HCT116 (cell line): ENCODE measurements around the gene SSUH2. TPM values are rescaled to one million over a fixed set of nuclear protein-coding genes. Genes with fewer than 3 reads are reported as not detected.

Source experiments
- ATAC-seq: fragments of 200-7000 bp; cut with Tn5 transposase; 2 replicates; pipeline ENCODE4 v1.9.1; 2020; ENCODE audit warnings: mild to moderate bottlenecking, moderate library complexity
- BruUV-seq: library from RNA; stranded (reverse); fragments of 400-500 nt; replicated peaks from 2 replicates; lab custom pipeline; 2021; lab: Mats Ljungman, UMichigan
- CTCF ChIA-PET: fragments of 300-600 bp; sonication (Branson Sonifier 250); formaldehyde crosslinking; loops from one replicate; lab custom pipeline; 2021; ENCODE audit warnings: antibody characterized with exemption; lab: Charles Lee
- POLR2A ChIA-PET: fragments of 300-600, 350-600 bp; sonication (Branson Sonifier 250); formaldehyde crosslinking; loops from one replicate; lab custom pipeline; 2021; ENCODE audit warnings: antibody characterized with exemption; lab: Charles Lee
- RAD21 ChIA-PET, 2 experiments: fragments of 300-600 bp; sonication (Branson Sonifier 250); formaldehyde crosslinking; loops; one replicate each; lab custom pipeline; 2023; ENCODE audit warnings: low total read pairs in 2 of 2; ENCODE audit not compliant: uncharacterized antibody in 2 of 2, unreplicated experiment in 2 of 2, low non-redundant PET in 1 of 2; lab: Charles Lee
- DNase-seq: peaks from one replicate; pipeline ENCODE4 v3.0.0-alpha.2; 2010; ENCODE audit warnings: low read depth, low spot score
- H2AFZ ChIP-seq: fragments of 200-600 bp; shearing (Covaris generic), sonication (generic); 2 replicates; pipeline ENCODE4 v1.6.1; 2017; ENCODE audit warnings: low read depth, mixed run types, mixed read lengths, antibody characterized with exemption, low read length; ENCODE audit not compliant: poor library complexity, severe bottlenecking
- H3K27ac ChIP-seq: 2 replicates; pipeline ENCODE4 v1.5.1; 2012; ENCODE audit warnings: low read depth, low read length
- H3K27me3 ChIP-seq: fragments of 200-600 bp; sonication (generic); 2 replicates; pipeline ENCODE4 v1.6.1; 2016; ENCODE audit warnings: mixed run types, low read length, mixed read lengths; ENCODE audit not compliant: insufficient read depth
- H3K36me3 ChIP-seq, 2 experiments: fragments of 200-500 bp in 1 of 2; fragments of 200-600 bp in 1 of 2; sonication (Bioruptor generic) in 1 of 2; sonication (generic) in 1 of 2; 2 replicates each; pipeline versions ENCODE4 v1.5.1 to v1.6.1; 2014 to 2016; ENCODE audit warnings: low read length in 2 of 2, inconsistent platforms in 1 of 2, mixed read lengths in 1 of 2, mixed run types in 1 of 2; ENCODE audit not compliant: insufficient read depth in 2 of 2, control insufficient read depth in 1 of 2
- H3K4me1 ChIP-seq, 2 experiments: fragments of 200-600 bp in 1 of 2; sonication (generic) in 1 of 2; 2 replicates each; pipeline versions ENCODE4 v1.5.1 to v1.6.1; 2012 to 2017; ENCODE audit warnings: low read length in 2 of 2, inconsistent platforms in 1 of 2, mild to moderate bottlenecking in 1 of 2, mixed read lengths in 1 of 2, mixed run types in 1 of 2, moderate library complexity in 1 of 2; ENCODE audit not compliant: insufficient read depth in 2 of 2, control insufficient read depth in 1 of 2
- H3K4me2 ChIP-seq: fragments of 200-600 bp; sonication (generic); 2 replicates; pipeline ENCODE4 v1.6.1; 2017; ENCODE audit warnings: mixed run types, low read length, mixed read lengths
- H3K4me3 ChIP-seq, 2 experiments: fragments of 200-600 bp in 1 of 2; sonication (generic) in 1 of 2; replicated peaks in 1 of 2; 2 replicates each; pipeline ENCODE4 v1.5.1; 2011 to 2016; ENCODE audit warnings: low read length in 2 of 2, control low read depth in 1 of 2, low read depth in 1 of 2, mild to moderate bottlenecking in 1 of 2, mixed read lengths in 1 of 2, mixed run types in 1 of 2
- H3K79me2 ChIP-seq: fragments of 200-600 bp; sonication (generic); 2 replicates; pipeline ENCODE4 v1.6.1; 2017; ENCODE audit warnings: mild to moderate bottlenecking, mixed run types, low read length, moderate library complexity, mixed read lengths; ENCODE audit not compliant: insufficient read depth
- H3K9ac ChIP-seq: fragments of 200-600 bp; sonication (generic); 2 replicates; pipeline ENCODE4 v1.6.1; 2016; ENCODE audit warnings: low read length, mixed read lengths
- H3K9me2 ChIP-seq: fragments of 200-600 bp; sonication (generic), shearing (Covaris generic); 2 replicates; pipeline ENCODE4 v1.6.1; 2017; ENCODE audit warnings: mixed run types, mild to moderate bottlenecking, moderate library complexity; ENCODE audit not compliant: insufficient read depth
- H3K9me3 ChIP-seq, 2 experiments: fragments of 200-500 bp in 1 of 2; fragments of 200-600 bp in 1 of 2; sonication (Bioruptor generic) in 1 of 2; sonication (generic) in 1 of 2; 2 replicates each; pipeline ENCODE4 v1.6.1; 2014 to 2017; ENCODE audit warnings: low read length in 2 of 2, mixed read lengths in 2 of 2, inconsistent platforms in 1 of 2, low read depth in 1 of 2, mild to moderate bottlenecking in 1 of 2, mixed run types in 1 of 2, moderate library complexity in 1 of 2; ENCODE audit not compliant: control insufficient read depth in 1 of 2, insufficient read depth in 1 of 2
- H4K20me1 ChIP-seq: fragments of 200-600 bp; sonication (generic), shearing (Covaris generic); 2 replicates; pipeline ENCODE4 v1.6.1; 2017; ENCODE audit warnings: mixed run types, mild to moderate bottlenecking, moderate library complexity; ENCODE audit not compliant: insufficient read depth
- FOSL1 ChIP-seq: IDR thresholded peaks from 2 replicates; pipeline ENCODE4 v1.6.1; 2012; ENCODE audit warnings: low read depth
- RAD21 ChIP-seq: IDR thresholded peaks from 2 replicates; pipeline ENCODE4 v1.6.1; 2012; ENCODE audit warnings: low read depth, mild to moderate bottlenecking
- SIN3A ChIP-seq: IDR thresholded peaks from 2 replicates; pipeline ENCODE4 v1.6.1; 2012; ENCODE audit warnings: low read depth
- SP1 ChIP-seq: IDR thresholded peaks from 2 replicates; pipeline ENCODE4 v1.6.1; 2012; ENCODE audit warnings: low read depth
- TCF7L2 ChIP-seq: IDR thresholded peaks from 2 replicates; pipeline ENCODE4 v1.7.0; 2011; ENCODE audit warnings: borderline replicate concordance, inconsistent platforms; ENCODE audit not compliant: insufficient read depth, insufficient read length; ENCODE audit errors: extremely low read depth
- ZFX ChIP-seq: fragments of 450-650 bp; IDR thresholded peaks from 2 replicates; pipeline ENCODE4 v1.6.1; 2017
- intact Hi-C: fragments of 100-400 bp; cut with micrococcal nuclease; formaldehyde crosslinking; loops from 2 replicates; pipeline ENCODE4 v1.10.0; 2022
- total RNA-seq: library from RNA; stranded (reverse); gene quantifications from one replicate; pipeline ENCODE4 v1.2.1, GENCODE V29; 2021; ENCODE audit not compliant: unreplicated experiment
- TF ChIP-seq, protein P1 (sequence below): IDR thresholded peaks from 2 replicates; pipeline ENCODE4 v1.6.1; 2012
- TF ChIP-seq, protein P2 (sequence below), 3 experiments: fragments of 200-600 bp in 1 of 3; sonication (generic) in 1 of 3; IDR thresholded peaks in 2 of 3; conservative IDR thresholded peaks in 1 of 3; 2 replicates each; pipeline ENCODE4 v1.5.1; 2012 to 2017; ENCODE audit warnings: low read depth in 2 of 3, low read length in 2 of 3, antibody characterized with exemption in 1 of 3, borderline replicate concordance in 1 of 3, control low read depth in 1 of 3, mild to moderate bottlenecking in 1 of 3, mixed read lengths in 1 of 3, mixed run types in 1 of 3, moderate library complexity in 1 of 3; ENCODE audit not compliant: insufficient read depth in 1 of 3

Gene SSUH2
- total RNA-seq, 1 experiment from 2014 or later, result 0.76 TPM

DNA sequence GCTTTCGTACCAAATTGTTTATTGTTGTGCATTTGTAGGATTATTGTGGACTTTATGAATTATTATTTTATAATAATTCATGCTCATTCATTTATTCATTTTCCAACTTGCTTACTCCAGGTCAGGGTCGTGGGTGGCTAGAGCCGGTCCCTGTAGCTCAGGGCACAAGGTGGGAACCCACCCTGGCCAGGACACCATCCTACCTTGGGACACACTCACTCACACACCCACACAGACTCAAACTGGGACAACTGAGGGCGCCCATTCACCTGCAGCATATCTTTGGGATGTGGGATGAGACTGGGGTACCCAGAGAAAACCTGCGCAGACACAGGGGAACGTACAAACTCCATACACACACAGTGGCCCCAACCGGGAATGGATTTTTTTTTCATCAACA lies 40.6 kb downstream of the SSUH2 start:
- Histone ChIP-seq H3K36me3 (no peaks in the 10 kb centered on the region), H4K20me1 (no peaks in the 10 kb centered on the region), H3K27ac (no peak overlapping the region), H3K4me3 (no peak overlapping the region), H3K9me2 (no peaks in the 10 kb centered on the region), H3K27me3 (no peaks in the 10 kb centered on the region; the same call in 1 of the 2 replicates), H3K9me3 (no peaks in the 10 kb centered on the region), H3K4me2 (no peak overlapping the region), H3K4me1 (no peaks in the 10 kb centered on the region), H2AFZ (no peak overlapping the region), H3K79me2 (no peaks in the 10 kb centered on the region), H3K9ac (no peak overlapping the region)
- ChIA-PET RAD21 (no interaction called here), CTCF (no interaction called here), POLR2A (no interaction called here)
- BruUV-seq, result no TSS peak
- ATAC-seq, result no peak
- no peak for DNase-seq
- intact Hi-C loops, result no loop called here
- no peak for TF ChIP-seq SP1
- no peak for TF ChIP-seq SIN3A
- TF ChIP-seq ZFX, result no peak
- no peak for TF ChIP-seq FOSL1
- TF ChIP-seq RAD21, result no peak
- TF ChIP-seq, protein P1, sequence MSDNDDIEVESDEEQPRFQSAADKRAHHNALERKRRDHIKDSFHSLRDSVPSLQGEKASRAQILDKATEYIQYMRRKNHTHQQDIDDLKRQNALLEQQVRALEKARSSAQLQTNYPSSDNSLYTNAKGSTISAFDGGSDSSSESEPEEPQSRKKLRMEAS, result no peak
- TF ChIP-seq, protein P2, sequence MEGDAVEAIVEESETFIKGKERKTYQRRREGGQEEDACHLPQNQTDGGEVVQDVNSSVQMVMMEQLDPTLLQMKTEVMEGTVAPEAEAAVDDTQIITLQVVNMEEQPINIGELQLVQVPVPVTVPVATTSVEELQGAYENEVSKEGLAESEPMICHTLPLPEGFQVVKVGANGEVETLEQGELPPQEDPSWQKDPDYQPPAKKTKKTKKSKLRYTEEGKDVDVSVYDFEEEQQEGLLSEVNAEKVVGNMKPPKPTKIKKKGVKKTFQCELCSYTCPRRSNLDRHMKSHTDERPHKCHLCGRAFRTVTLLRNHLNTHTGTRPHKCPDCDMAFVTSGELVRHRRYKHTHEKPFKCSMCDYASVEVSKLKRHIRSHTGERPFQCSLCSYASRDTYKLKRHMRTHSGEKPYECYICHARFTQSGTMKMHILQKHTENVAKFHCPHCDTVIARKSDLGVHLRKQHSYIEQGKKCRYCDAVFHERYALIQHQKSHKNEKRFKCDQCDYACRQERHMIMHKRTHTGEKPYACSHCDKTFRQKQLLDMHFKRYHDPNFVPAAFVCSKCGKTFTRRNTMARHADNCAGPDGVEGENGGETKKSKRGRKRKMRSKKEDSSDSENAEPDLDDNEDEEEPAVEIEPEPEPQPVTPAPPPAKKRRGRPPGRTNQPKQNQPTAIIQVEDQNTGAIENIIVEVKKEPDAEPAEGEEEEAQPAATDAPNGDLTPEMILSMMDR (IDR thresholded peaks at IDR 0.05 in 2 of 3, conservative IDR thresholded peaks at IDR 0.05 in 1 of 3; ENCODE audit: borderline replicate concordance in 1 of 3, insufficient read depth in 1 of 3, low read depth in 2 of 3, low read length in 2 of 3), result no peak
- no peak for TF ChIP-seq TCF7L2
